GM23248 (cell line): ENCODE results near the gene SEMA4C. TPM values are rescaled to one million over a fixed set of nuclear protein-coding genes. Genes with fewer than 3 reads are reported as not detected.

Experiments
- DNase-seq: peaks from one replicate; pipeline ENCODE4 v3.0.0-alpha.2; 2015
- H2AFZ ChIP-seq: fragments of 200-600 bp; sonication (generic); 2 replicates; pipeline ENCODE4 v1.6.1; 2016; ENCODE audit warnings: antibody characterized with exemption
- H3F3A ChIP-seq: fragments of 200-600 bp; sonication (generic); 2 replicates; pipeline ENCODE4 v1.6.1; 2016; ENCODE audit warnings: mild to moderate bottlenecking, antibody characterized with exemption, mixed run types; ENCODE audit not compliant: insufficient read depth
- H3K27ac ChIP-seq: fragments of 200-600 bp; sonication (generic); 2 replicates; pipeline ENCODE4 v1.5.1; 2016; ENCODE audit warnings: mild to moderate bottlenecking
- H3K27me3 ChIP-seq: fragments of 200-600 bp; sonication (generic); replicated peaks from 2 replicates; pipeline ENCODE4 v1.6.1; 2016; ENCODE audit warnings: mild to moderate bottlenecking; ENCODE audit not compliant: insufficient read depth
- H3K36me3 ChIP-seq: fragments of 200-600 bp; sonication (generic); 2 replicates; pipeline ENCODE4 v1.6.1; 2016; ENCODE audit warnings: low read depth, mild to moderate bottlenecking
- H3K4me1 ChIP-seq: fragments of 200-600 bp; sonication (generic); 2 replicates; pipeline ENCODE4 v1.6.1; 2016; ENCODE audit warnings: mild to moderate bottlenecking; ENCODE audit not compliant: insufficient read depth
- H3K4me2 ChIP-seq: fragments of 200-600 bp; sonication (generic); one replicate; pipeline ENCODE4 v1.6.1; 2016; ENCODE audit warnings: mild to moderate bottlenecking; ENCODE audit not compliant: unreplicated experiment
- H3K4me3 ChIP-seq: fragments of 200-600 bp; sonication (generic); 2 replicates; pipeline ENCODE4 v1.5.1; 2016; ENCODE audit warnings: mild to moderate bottlenecking
- H3K79me2 ChIP-seq: fragments of 200-600 bp; sonication (generic); 2 replicates; pipeline ENCODE4 v1.6.1; 2016; ENCODE audit warnings: mild to moderate bottlenecking; ENCODE audit not compliant: insufficient read depth
- H3K9ac ChIP-seq: fragments of 200-600 bp; sonication (generic); 2 replicates; pipeline ENCODE4 v1.6.1; 2016; ENCODE audit warnings: mild to moderate bottlenecking
- H3K9me2 ChIP-seq: fragments of 200-600 bp; sonication (generic); 2 replicates; pipeline ENCODE4 v1.6.1; 2016; ENCODE audit warnings: mixed run types, mild to moderate bottlenecking, moderate library complexity; ENCODE audit not compliant: insufficient read depth
- H3K9me3 ChIP-seq: fragments of 200-600 bp; sonication (generic); one replicate; pipeline ENCODE4 v1.6.1; 2017; ENCODE audit warnings: low read depth
- H4K20me1 ChIP-seq: fragments of 200-600 bp; sonication (generic); 2 replicates; pipeline ENCODE4 v1.6.0; 2016; ENCODE audit not compliant: insufficient read depth
- EZH2 ChIP-seq: fragments of 200-600 bp; sonication (generic); IDR thresholded peaks from 2 replicates; pipeline ENCODE4 v1.6.1; 2018; ENCODE audit warnings: antibody characterized with exemption, mild to moderate bottlenecking; ENCODE audit not compliant: insufficient read depth, poor library complexity, severe bottlenecking
- EZH2phosphoT487 ChIP-seq: fragments of 200-600 bp; sonication (generic); IDR thresholded peaks from 2 replicates; pipeline ENCODE4 v1.6.1; 2018; ENCODE audit warnings: antibody characterized with exemption, moderate library complexity, mild to moderate bottlenecking, low read depth; ENCODE audit not compliant: insufficient read depth
- WGBS, 2 experiments: methylation state at CpG; one replicate each; pipeline ENCODE4 v1.1.6; 2015 to 2017; ENCODE audit warnings: low lambda C conversion rate in 2 of 2, low coverage in 1 of 2; ENCODE audit errors: missing lambda C conversion rate in 2 of 2; 5-methylcytosine and 5-hydroxymethylcytosine counted together
- in situ Hi-C: fragments of 300-500 bp; cut with MboI; formaldehyde crosslinking; loops from 2 replicates; pipeline ENCODE4 v1.15.0; 2020
- polyA plus RNA-seq: library from polyadenylated mRNA; unstranded; fragments of >200 nt; fragmentation: Nextera tagmentation; extraction: Ambion mirVana; gene quantifications from 2 replicates; pipeline ENCODE4 v1.2.1, GENCODE V29; 2016
- total RNA-seq: library from RNA; depleted of rRNA; stranded (reverse); fragments of >200 nt; shearing (Covaris generic); gene quantifications from 2 replicates; pipeline ENCODE4 v1.2.3, GENCODE V29; 2014

SEMA4C gene
- total and polyA plus RNA-seq, 2 experiments from 2014 or later, result 5.5 to 21.0 TPM

DNA sequence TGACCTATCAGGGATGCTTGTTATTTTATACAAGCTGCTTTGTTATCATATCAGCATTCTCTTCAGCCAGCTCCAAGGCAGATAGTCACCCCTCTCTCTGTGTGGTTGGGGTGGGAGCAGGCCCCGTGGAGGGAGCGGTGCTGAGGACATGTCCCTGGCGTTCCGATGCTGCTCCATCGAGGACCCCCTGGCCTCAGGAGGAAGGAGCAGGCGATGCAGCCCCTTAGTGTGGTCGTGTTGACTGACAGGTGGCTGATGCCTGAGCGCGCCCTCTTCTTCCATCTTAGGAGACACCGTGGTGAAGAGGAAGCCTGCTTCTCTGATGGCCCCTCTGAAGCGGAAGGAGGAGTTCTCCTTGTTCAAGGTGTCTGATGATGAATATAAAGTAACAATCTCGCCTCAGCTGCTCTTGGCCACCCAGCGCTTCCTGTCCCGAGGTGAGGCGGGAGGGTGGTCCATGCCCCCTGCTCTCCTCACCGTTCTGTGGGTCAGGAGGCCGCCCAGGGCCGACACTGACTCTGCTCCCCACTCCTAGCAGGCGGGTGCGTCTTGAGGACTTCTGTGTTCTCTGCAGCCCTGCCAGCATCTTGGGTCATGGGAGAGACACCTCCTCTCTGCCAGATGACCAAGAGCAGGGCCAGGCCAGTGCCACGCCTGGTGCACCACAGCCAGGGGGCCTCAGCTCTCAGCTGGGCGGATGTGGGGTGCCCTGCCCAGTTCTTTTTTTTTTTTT, 43.2 kb downstream of the SEMA4C start:
- H3K79me2 ChIP-seq, result 0 out of 2 replicates have a peak, but pooled peaks cover 6% of the 10 kb centered on the region
- H2AFZ ChIP-seq, result no peak overlapping the region
- DNase-seq, result no peak
- no peaks in the 10 kb centered on the region for H3K9me2 ChIP-seq
- H3K27ac ChIP-seq, result no peak overlapping the region
- H3K4me1 ChIP-seq, result no peaks in the 10 kb centered on the region
- no peak overlapping the region for H3K4me2 ChIP-seq
- H3K36me3 ChIP-seq, result no peaks in the 10 kb centered on the region
- H3K9me3 ChIP-seq, result no peaks in the 10 kb centered on the region
- no peaks in the 10 kb centered on the region for H4K20me1 ChIP-seq
- no peak overlapping the region for H3K4me3 ChIP-seq
- TF ChIP-seq EZH2, result no peak
- no peak for TF ChIP-seq EZH2phosphoT487
- H3F3A ChIP-seq, result no peaks in the 10 kb centered on the region
- in situ Hi-C loops, result no loop called here
- H3K27me3 ChIP-seq, result no peaks in the 10 kb centered on the region
- H3K9ac ChIP-seq, result no peak overlapping the region
- 92 to 93% methylated on average over 22 of the region's 22 CpGs for WGBS, 2 experiments

DNA sequence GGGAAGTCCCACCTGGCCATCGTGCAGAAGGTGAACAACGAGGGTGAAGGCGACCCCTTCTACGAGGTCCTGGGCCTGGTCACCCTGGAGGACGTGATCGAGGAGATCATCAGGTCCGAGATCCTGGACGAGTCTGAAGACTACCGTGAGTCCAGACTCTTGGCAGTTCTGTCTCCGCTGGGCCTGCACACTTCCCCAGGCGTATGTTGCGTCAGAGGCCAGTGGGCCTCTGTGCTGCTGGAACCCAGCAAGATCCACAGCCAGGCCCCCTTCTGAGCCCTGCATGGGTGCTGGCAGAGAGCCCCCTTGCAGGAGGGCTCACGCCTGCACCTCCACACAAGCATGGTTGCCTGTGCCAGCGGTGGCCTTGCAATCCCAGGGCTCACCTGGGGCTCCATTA, 44.8 kb downstream of the SEMA4C start:
- H3K4me1 ChIP-seq, result no peaks in the 10 kb centered on the region
- no peaks in the 10 kb centered on the region for H3F3A ChIP-seq
- H3K4me2 ChIP-seq, result no peak overlapping the region
- in situ Hi-C loops, result no loop called here
- H3K9me2 ChIP-seq, result no peaks in the 10 kb centered on the region
- H4K20me1 ChIP-seq, result no peaks in the 10 kb centered on the region
- WGBS, 2 experiments, result 94 to 98% methylated on average over 14 of the region's 14 CpGs
- no peak overlapping the region for H3K9ac ChIP-seq
- DNase-seq, result no peak
- H2AFZ ChIP-seq, result no peak overlapping the region
- H3K27me3 ChIP-seq, result no peaks in the 10 kb centered on the region
- H3K4me3 ChIP-seq, result no peak overlapping the region
- H3K36me3 ChIP-seq, result no peaks in the 10 kb centered on the region
- H3K79me2 ChIP-seq, result peaks cover 6% of the 10 kb centered on the region; the same call in 1 of the 2 replicates
- no peak for TF ChIP-seq EZH2
- no peaks in the 10 kb centered on the region for H3K9me3 ChIP-seq
- no peak overlapping the region for H3K27ac ChIP-seq

DNA sequence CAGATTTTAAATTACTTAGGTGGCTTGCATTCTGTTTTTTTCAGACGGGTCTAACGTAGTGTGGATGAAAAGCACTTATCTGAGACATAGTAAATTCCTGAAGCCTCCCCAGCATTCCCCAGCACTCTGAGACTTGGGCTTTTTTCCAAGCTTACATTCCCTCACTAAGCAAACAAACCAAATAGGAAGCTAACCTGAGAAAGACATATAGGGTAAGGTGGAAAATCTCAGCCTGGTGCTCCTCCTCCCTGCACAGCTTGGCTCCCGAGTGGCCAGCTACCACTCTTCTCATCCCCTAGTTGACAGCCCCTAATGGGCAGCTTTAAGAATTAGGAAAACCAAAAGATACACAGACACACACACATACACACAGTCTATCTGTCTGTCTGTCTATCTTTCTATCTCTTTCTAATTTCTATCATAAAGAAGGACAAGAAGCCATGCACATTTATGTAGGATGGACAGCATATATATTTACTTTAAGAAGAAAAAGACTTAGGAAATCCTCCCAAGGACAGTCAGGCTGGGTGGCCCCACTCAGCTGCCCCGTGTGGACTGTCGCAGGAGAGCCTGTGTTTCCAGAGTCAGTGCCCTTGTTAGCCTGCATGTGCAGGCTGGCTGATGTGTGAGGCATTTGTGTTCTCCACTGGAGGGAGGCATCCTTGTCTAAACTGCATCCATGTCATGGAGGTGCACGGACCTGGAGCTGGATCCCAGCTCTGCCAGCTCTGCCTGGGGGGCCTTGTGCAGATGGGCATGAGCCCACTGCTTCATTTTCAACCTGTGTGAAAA, 45.6 kb downstream of the SEMA4C start:
- DNase-seq, result no peak
- H3K27me3 ChIP-seq, result no peaks in the 10 kb centered on the region
- 72 to 73% methylated on average over 6 of the region's 6 CpGs for WGBS, 2 experiments
- H3K9me2 ChIP-seq, result no peaks in the 10 kb centered on the region
- no peak overlapping the region for H3K4me3 ChIP-seq
- in situ Hi-C loops, result no loop called here
- H4K20me1 ChIP-seq, result no peaks in the 10 kb centered on the region
- H2AFZ ChIP-seq, result no peak overlapping the region
- TF ChIP-seq EZH2, result no peak
- TF ChIP-seq EZH2phosphoT487, result no peak
- H3K4me2 ChIP-seq, result no peak overlapping the region
- H3K9me3 ChIP-seq, result no peaks in the 10 kb centered on the region
- H3F3A ChIP-seq, result no peaks in the 10 kb centered on the region
- no peak overlapping the region for H3K9ac ChIP-seq
- no peaks in the 10 kb centered on the region for H3K36me3 ChIP-seq
- H3K79me2 ChIP-seq, result peaks cover 6% of the 10 kb centered on the region; the same call in 1 of the 2 replicates
- no peak overlapping the region for H3K27ac ChIP-seq
- no peaks in the 10 kb centered on the region for H3K4me1 ChIP-seq

DNA sequence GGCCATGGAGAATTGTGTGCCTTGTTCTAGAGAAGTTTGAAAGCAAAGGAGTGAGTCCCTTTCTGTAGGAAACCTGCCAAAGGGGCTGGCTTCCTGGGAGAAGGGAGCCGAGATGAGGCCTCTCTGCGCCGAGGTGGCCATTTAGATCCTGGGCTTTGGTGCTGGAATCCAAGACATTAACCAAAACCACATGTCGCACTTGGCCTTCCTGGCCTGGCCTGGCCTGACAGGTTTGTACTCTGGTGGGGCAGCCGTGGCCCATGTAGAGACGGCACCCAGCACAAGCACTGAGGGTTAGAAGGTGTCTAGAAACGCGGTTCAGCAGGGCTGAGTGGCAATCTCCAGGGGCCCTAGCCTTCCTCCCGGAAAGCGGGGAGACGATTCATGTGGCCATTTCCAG, 46.7 kb downstream of the SEMA4C start:
- H3K9me3 ChIP-seq, result no peaks in the 10 kb centered on the region
- in situ Hi-C loops, result no loop called here
- H2AFZ ChIP-seq, result no peak overlapping the region
- TF ChIP-seq EZH2 (no peak), EZH2phosphoT487 (no peak)
- H3K4me1 ChIP-seq, result no peaks in the 10 kb centered on the region
- H3K36me3 ChIP-seq, result no peaks in the 10 kb centered on the region
- H3F3A ChIP-seq, result no peaks in the 10 kb centered on the region
- H4K20me1 ChIP-seq, result no peaks in the 10 kb centered on the region
- H3K27me3 ChIP-seq, result no peaks in the 10 kb centered on the region
- no peak overlapping the region for H3K4me3 ChIP-seq
- 72 to 74% methylated on average over 11 of the region's 11 CpGs for WGBS, 2 experiments
- DNase-seq, result no peak
- no peak overlapping the region for H3K27ac ChIP-seq
- no peak overlapping the region for H3K9ac ChIP-seq
- no peaks in the 10 kb centered on the region for H3K9me2 ChIP-seq
- no peak overlapping the region for H3K4me2 ChIP-seq
- peaks cover 6% of the 10 kb centered on the region; the same call in 1 of the 2 replicates for H3K79me2 ChIP-seq
